Activated CD4-positive, alpha-beta T cell treated with anti-CD3 and anti-CD28 coated beads for 36 hours (primary cell): ENCODE measurements around the gene SFXN5. TPM values are rescaled to one million over a fixed set of nuclear protein-coding genes. Genes with fewer than 3 reads are reported as not detected.

Experiments used
- ATAC-seq: fragments of 200-7000 bp; cut with Tn5 transposase; one replicate; pipeline ENCODE4 v1.10.0; 2021; ENCODE audit warnings: mild to moderate bottlenecking, moderate library complexity
- CTCF ChIA-PET: fragments of 350-600 bp; sonication (Branson Sonifier 250); formaldehyde crosslinking; loops from one replicate; lab custom pipeline; 2021; ENCODE audit warnings: antibody characterized with exemption; lab: Charles Lee
- POLR2A ChIA-PET: fragments of 350-600 bp; sonication (Branson Sonifier 250); formaldehyde crosslinking; loops from one replicate; lab custom pipeline; 2021; ENCODE audit warnings: antibody characterized with exemption, inconsistent platforms; lab: Charles Lee
- DNase-seq: peaks from one replicate; pipeline ENCODE4 v3.0.0-alpha.2; 2020
- H3K27ac Mint-ChIP-seq: one replicate; pipeline ENCODE4 v1.8.0; 2021; ENCODE audit warnings: mixed read lengths
- H3K27me3 Mint-ChIP-seq: one replicate; pipeline ENCODE4 v1.8.0; 2021; ENCODE audit warnings: mixed read lengths
- H3K36me3 Mint-ChIP-seq: one replicate; pipeline ENCODE4 v1.8.0; 2021; ENCODE audit warnings: low read depth, mixed read lengths
- H3K4me1 Mint-ChIP-seq: one replicate; pipeline ENCODE4 v1.8.0; 2021; ENCODE audit warnings: mixed read lengths
- H3K4me3 Mint-ChIP-seq: one replicate; pipeline ENCODE4 v1.8.0; 2021; ENCODE audit warnings: mild to moderate bottlenecking, moderate library complexity, mixed read lengths
- H3K9me3 Mint-ChIP-seq: one replicate; pipeline ENCODE4 v1.8.0; 2021; ENCODE audit warnings: low read depth, mixed read lengths
- intact Hi-C, 2 experiments: fragments of 100-400 bp; cut with DNase I in 1 of 2; cut with micrococcal nuclease in 1 of 2; formaldehyde crosslinking; loops; one replicate each; pipeline versions ENCODE4 v1.14.2 to v1.15.1; 2022 to 2024; cut with DNase I, micrococcal nuclease
- total RNA-seq, 2 experiments: library from RNA; stranded (reverse); gene quantifications; one replicate each; pipeline ENCODE4 v1.2.3, GENCODE V29; 2021

The SFXN5 gene
- total RNA-seq, 2 experiments from 2014 or later, result 4.5 to 6.2 TPM

GRCh38 chr2:72949045-72949444 is 122.5 kb downstream of the SFXN5 start:
- POLR2A ChIA-PET, result no interaction called here
- H3K4me3 Mint-ChIP-seq, result no peak overlapping the region
- DNase-seq (no peak), ATAC-seq (no peak)
- peaks cover 7% of the 10 kb centered on the region for H3K4me1 Mint-ChIP-seq
- H3K27me3 Mint-ChIP-seq, result no peaks in the 10 kb centered on the region
- H3K9me3 Mint-ChIP-seq, result no peaks in the 10 kb centered on the region
- intact Hi-C loops, result no loop called here
- H3K36me3 Mint-ChIP-seq, result no peaks in the 10 kb centered on the region
- CTCF ChIA-PET, result no interaction called here
- H3K27ac Mint-ChIP-seq, result no peak overlapping the region

- DNase-seq (no peak), ATAC-seq (no peak)
- intact Hi-C loops, result no loop called here
- CTCF ChIA-PET, result interaction anchor here (0.9 kb wide), 1 partner anchor 26 kb away, joined by 3 read pairs; no protein-coding TSS in a partner anchor
- no peaks in the 10 kb centered on the region for H3K27me3 Mint-ChIP-seq
- no peaks in the 10 kb centered on the region for H3K36me3 Mint-ChIP-seq
- H3K4me3 Mint-ChIP-seq, result no peak overlapping the region
- no peak overlapping the region for H3K27ac Mint-ChIP-seq
- H3K4me1 Mint-ChIP-seq, result no peaks in the 10 kb centered on the region
- POLR2A ChIA-PET, result no interaction called here
- no peaks in the 10 kb centered on the region for H3K9me3 Mint-ChIP-seq
These were observed 123.3 kb downstream of the SFXN5 start for GRCh38 chr2:72947952-72948830.

GRCh38 chr2:72946466-72946865 is 125.0 kb downstream of the SFXN5 start:
- Mint-ChIP-seq H3K4me1 (no peaks in the 10 kb centered on the region), H3K36me3 (no peaks in the 10 kb centered on the region), H3K4me3 (no peak overlapping the region), H3K9me3 (no peaks in the 10 kb centered on the region), H3K27me3 (no peaks in the 10 kb centered on the region), H3K27ac (no peak overlapping the region)
- no peak for DNase-seq
- intact Hi-C loops, result no loop called here
- no peak for ATAC-seq
- ChIA-PET POLR2A (no interaction called here), CTCF (no interaction called here)

GRCh38 chr2:72945450-72946019 is 126.0 kb downstream of the SFXN5 start:
- CTCF ChIA-PET, result no interaction called here
- Mint-ChIP-seq H3K27ac (no peak overlapping the region), H3K36me3 (no peaks in the 10 kb centered on the region), H3K27me3 (no peaks in the 10 kb centered on the region), H3K4me1 (no peaks in the 10 kb centered on the region), H3K9me3 (no peaks in the 10 kb centered on the region), H3K4me3 (no peak overlapping the region)
- intact Hi-C loops, result no loop called here
- ATAC-seq (no peak), DNase-seq (no peak)
- POLR2A ChIA-PET, result no interaction called here

- ChIA-PET CTCF (no interaction called here), POLR2A (no interaction called here)
- H3K27ac Mint-ChIP-seq, result no peak overlapping the region
- H3K9me3 Mint-ChIP-seq, result no peaks in the 10 kb centered on the region
- ATAC-seq (no peak), DNase-seq (no peak)
- no peak overlapping the region for H3K4me3 Mint-ChIP-seq
- H3K36me3 Mint-ChIP-seq, result no peaks in the 10 kb centered on the region
- intact Hi-C loops, result no loop called here
- no peaks in the 10 kb centered on the region for H3K4me1 Mint-ChIP-seq
- no peaks in the 10 kb centered on the region for H3K27me3 Mint-ChIP-seq
These were observed 126.6 kb downstream of the SFXN5 start for GRCh38 chr2:72944804-72945449.

- Mint-ChIP-seq H3K27me3 (no peaks in the 10 kb centered on the region), H3K4me1 (no peaks in the 10 kb centered on the region), H3K9me3 (no peaks in the 10 kb centered on the region), H3K36me3 (no peaks in the 10 kb centered on the region), H3K4me3 (no peak overlapping the region), H3K27ac (no peak overlapping the region)
- ChIA-PET POLR2A (no interaction called here), CTCF (interaction anchor here (0.9 kb wide), 1 partner anchor 79 kb away, joined by 3 read pairs; no protein-coding TSS in a partner anchor)
- DNase-seq, result no peak
- intact Hi-C loops, result no loop called here
- no peak for ATAC-seq
These were observed 127.7 kb downstream of the SFXN5 start for GRCh38 chr2:72943540-72944395.

- Mint-ChIP-seq H3K4me1 (no peaks in the 10 kb centered on the region), H3K4me3 (no peak overlapping the region), H3K36me3 (no peaks in the 10 kb centered on the region), H3K27ac (no peak overlapping the region), H3K27me3 (no peaks in the 10 kb centered on the region), H3K9me3 (no peaks in the 10 kb centered on the region)
- POLR2A ChIA-PET, result no interaction called here
- CTCF ChIA-PET, result no interaction called here
- DNase-seq (no peak), ATAC-seq (no peak)
- intact Hi-C loops, result no loop called here
These were observed 128.6 kb downstream of the SFXN5 start for GRCh38 chr2:72942881-72943418.

- Mint-ChIP-seq H3K4me3 (no peak overlapping the region), H3K9me3 (no peaks in the 10 kb centered on the region), H3K36me3 (no peaks in the 10 kb centered on the region), H3K27ac (no peak overlapping the region), H3K4me1 (no peaks in the 10 kb centered on the region), H3K27me3 (no peaks in the 10 kb centered on the region)
- ChIA-PET POLR2A (no interaction called here), CTCF (no interaction called here)
- ATAC-seq (no peak), DNase-seq (no peak)
- intact Hi-C loops, result no loop called here
These were observed 129.2 kb downstream of the SFXN5 start for GRCh38 chr2:72942293-72942692.

- CTCF ChIA-PET, result interaction anchor here (1.0 to 1.4 kb wide), 2 partner anchors 53 to 272 kb away, joined by 3 to 5 read pairs; no protein-coding TSS in a partner anchor
- Mint-ChIP-seq H3K4me3 (no peak overlapping the region), H3K4me1 (no peaks in the 10 kb centered on the region), H3K9me3 (no peaks in the 10 kb centered on the region), H3K27ac (no peak overlapping the region), H3K27me3 (no peaks in the 10 kb centered on the region), H3K36me3 (no peaks in the 10 kb centered on the region)
- POLR2A ChIA-PET, result no interaction called here
- DNase-seq, result no peak
- ATAC-seq, result no peak
- intact Hi-C loops, result no loop called here
These were observed 130.7 kb downstream of the SFXN5 start for GRCh38 chr2:72940786-72941185.

- H3K27ac Mint-ChIP-seq, result no peak overlapping the region
- POLR2A ChIA-PET, result no interaction called here
- H3K36me3 Mint-ChIP-seq, result no peaks in the 10 kb centered on the region
- DNase-seq (no peak), ATAC-seq (no peak)
- intact Hi-C loops, result no loop called here
- no peaks in the 10 kb centered on the region for H3K4me1 Mint-ChIP-seq
- no peaks in the 10 kb centered on the region for H3K27me3 Mint-ChIP-seq
- H3K9me3 Mint-ChIP-seq, result no peaks in the 10 kb centered on the region
- no peak overlapping the region for H3K4me3 Mint-ChIP-seq
- CTCF ChIA-PET, result interaction anchor here (1.0 to 1.4 kb wide), 2 partner anchors 52 to 272 kb away, joined by 3 to 5 read pairs; no protein-coding TSS in a partner anchor
These were observed 131.2 kb downstream of the SFXN5 start for GRCh38 chr2:72940361-72940760.

- intact Hi-C loops, result no loop called here
- Mint-ChIP-seq H3K27ac (no peak overlapping the region), H3K9me3 (no peaks in the 10 kb centered on the region), H3K4me1 (no peaks in the 10 kb centered on the region), H3K27me3 (peaks cover 4% of the 10 kb centered on the region), H3K36me3 (no peaks in the 10 kb centered on the region), H3K4me3 (no peak overlapping the region)
- ChIA-PET POLR2A (no interaction called here), CTCF (no interaction called here)
- ATAC-seq, result no peak
- no peak for DNase-seq
These were observed 133.1 kb downstream of the SFXN5 start for GRCh38 chr2:72938455-72938854.
